NCI-H226 (cell line): ENCODE measurements around the gene NTRK3.

Source experiments
- DNase-seq: peaks from one replicate; pipeline ENCODE4 v3.0.0-alpha.2; 2015

NTRK3 gene

GRCh38 chr15:88257311-88258092 lies 963 bp upstream of the NTRK3 start:
- DNase-seq, result no peak

- no peak for DNase-seq
Observed at GRCh38 chr15:88255484-88256278, 858 bp downstream of the NTRK3 start.

- DNase-seq, result no peak
Observed at GRCh38 chr15:88255087-88255483, 1.5 kb downstream of the NTRK3 start.

- no peak for DNase-seq
Observed at GRCh38 chr15:88252441-88252840, 4.1 kb downstream of the NTRK3 start.

GRCh38 chr15:88250826-88251225 lies 5.7 kb downstream of the NTRK3 start:
- no peak for DNase-seq

GRCh38 chr15:88249220-88249619 lies 7.3 kb downstream of the NTRK3 start:
- no peak for DNase-seq

GRCh38 chr15:88247914-88248313 lies 8.6 kb downstream of the NTRK3 start:
- no peak for DNase-seq

GRCh38 chr15:88246666-88247446 lies 9.7 kb downstream of the NTRK3 start:
- peak; percentile 64 for DNase-seq

- no peak for DNase-seq
Observed at GRCh38 chr15:88246081-88246480, 10.5 kb downstream of the NTRK3 start.

- peak; percentile 26 for DNase-seq
Observed at GRCh38 chr15:88243895-88244787, 12.4 kb downstream of the NTRK3 start.

- no peak for DNase-seq
Observed at GRCh38 chr15:88242586-88243555, 13.7 kb downstream of the NTRK3 start.

GRCh38 chr15:88241461-88241860 lies 15.1 kb downstream of the NTRK3 start:
- DNase-seq, result no peak

- DNase-seq, result no peak
Observed at GRCh38 chr15:88241060-88241459, 15.5 kb downstream of the NTRK3 start.

GRCh38 chr15:88239594-88239993 lies 16.9 kb downstream of the NTRK3 start:
- DNase-seq, result no peak

- DNase-seq, result peak; percentile 60
Observed at GRCh38 chr15:88238618-88239430, 17.7 kb downstream of the NTRK3 start.

GRCh38 chr15:88234711-88235110 lies 21.8 kb downstream of the NTRK3 start:
- DNase-seq, result no peak

GRCh38 chr15:88233921-88234320 lies 22.6 kb downstream of the NTRK3 start:
- DNase-seq, result no peak

- no peak for DNase-seq
Observed at GRCh38 chr15:88232771-88233201, 23.8 kb downstream of the NTRK3 start.

GRCh38 chr15:88231909-88232644 lies 24.5 kb downstream of the NTRK3 start:
- DNase-seq, result no peak
